ENCODE results near the gene SLX4IP. TPM values are rescaled to one million over a fixed set of nuclear protein-coding genes. Genes with fewer than 3 reads are reported as not detected.

Gene SLX4IP
- total RNA-seq, 4 donors from 2014 or later = 3.4 to 6.3 (median 3.9) TPM

DNA sequence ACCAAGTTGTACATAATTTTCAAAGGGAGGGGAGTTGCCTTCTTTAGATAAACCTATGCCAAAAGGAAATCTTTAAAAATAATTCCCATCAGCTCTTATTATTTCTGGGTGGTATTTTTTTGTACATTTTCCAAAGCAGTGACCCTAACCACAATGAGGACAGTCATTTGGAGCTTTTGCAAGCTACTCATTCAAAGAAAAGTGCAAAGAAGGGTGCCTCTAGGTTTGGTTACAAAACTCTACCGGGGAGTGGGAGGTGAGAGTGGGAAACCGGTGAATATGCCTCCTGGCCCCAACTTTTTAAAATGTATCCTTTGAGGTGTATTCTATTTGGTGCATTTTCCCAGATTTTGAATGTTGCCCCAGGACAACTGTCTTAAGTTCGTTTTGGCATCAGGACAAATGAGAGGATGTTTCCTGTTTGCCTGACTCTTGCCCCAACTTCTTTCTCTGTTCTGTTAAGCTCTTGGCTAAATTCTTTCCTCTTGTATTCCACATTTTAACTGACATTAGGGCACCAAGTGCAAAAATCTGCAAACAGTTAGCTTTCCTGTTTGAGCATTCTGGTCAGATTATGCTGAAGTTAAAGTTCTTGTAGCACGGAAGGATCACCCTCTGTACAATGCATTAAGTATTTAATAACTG, 78.9 kb downstream of the SLX4IP start:
- DNase-seq = no peak
- H3K4me1 ChIP-seq = peaks cover 14 to 47% (median 27%) of the 10 kb centered on the region in 3 donors
- intact Hi-C loops (cut with DNase I) = no loop called here
- H3K27me3 ChIP-seq = no peaks in the 10 kb centered on the region
- H3K9me3 ChIP-seq = no peaks in the 10 kb centered on the region
- H3K36me3 ChIP-seq = no peaks in the 10 kb centered on the region
- H3K4me3 ChIP-seq = no peak overlapping the region
- TF ChIP-seq, protein P1, sequence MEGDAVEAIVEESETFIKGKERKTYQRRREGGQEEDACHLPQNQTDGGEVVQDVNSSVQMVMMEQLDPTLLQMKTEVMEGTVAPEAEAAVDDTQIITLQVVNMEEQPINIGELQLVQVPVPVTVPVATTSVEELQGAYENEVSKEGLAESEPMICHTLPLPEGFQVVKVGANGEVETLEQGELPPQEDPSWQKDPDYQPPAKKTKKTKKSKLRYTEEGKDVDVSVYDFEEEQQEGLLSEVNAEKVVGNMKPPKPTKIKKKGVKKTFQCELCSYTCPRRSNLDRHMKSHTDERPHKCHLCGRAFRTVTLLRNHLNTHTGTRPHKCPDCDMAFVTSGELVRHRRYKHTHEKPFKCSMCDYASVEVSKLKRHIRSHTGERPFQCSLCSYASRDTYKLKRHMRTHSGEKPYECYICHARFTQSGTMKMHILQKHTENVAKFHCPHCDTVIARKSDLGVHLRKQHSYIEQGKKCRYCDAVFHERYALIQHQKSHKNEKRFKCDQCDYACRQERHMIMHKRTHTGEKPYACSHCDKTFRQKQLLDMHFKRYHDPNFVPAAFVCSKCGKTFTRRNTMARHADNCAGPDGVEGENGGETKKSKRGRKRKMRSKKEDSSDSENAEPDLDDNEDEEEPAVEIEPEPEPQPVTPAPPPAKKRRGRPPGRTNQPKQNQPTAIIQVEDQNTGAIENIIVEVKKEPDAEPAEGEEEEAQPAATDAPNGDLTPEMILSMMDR (IDR thresholded peaks at IDR 0.05) = no peak
- TF ChIP-seq POLR2A (IDR thresholded peaks at IDR 0.05) = no peak
- 13 to 23% methylated on average over 4 of the region's 4 CpGs for WGBS, 2 donors
- H3K27ac ChIP-seq = peak overlapping the region in 3 of 4 donors; percentile 5 to 27 (median 12)

DNA sequence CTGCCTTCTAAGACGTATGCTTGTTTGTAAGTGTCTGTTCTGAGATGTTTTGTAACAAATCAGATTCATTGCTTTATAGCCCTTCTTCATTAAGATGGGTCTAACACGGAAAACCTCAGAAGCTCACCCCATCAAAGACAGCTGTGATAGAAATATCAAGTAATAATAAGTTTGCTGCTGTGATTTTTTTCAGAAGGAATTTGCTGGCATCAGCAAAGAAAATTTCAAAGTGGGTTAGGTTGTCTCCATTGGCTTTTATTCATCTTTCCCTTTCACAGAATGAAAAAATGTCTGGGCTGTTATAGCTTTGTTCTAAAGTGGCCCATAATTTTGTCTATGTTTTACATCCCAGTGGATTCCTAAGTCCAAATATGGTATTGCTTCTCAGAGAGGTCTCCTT, 81.4 kb downstream of the SLX4IP start:
- Histone ChIP-seq H3K4me3 (no peak overlapping the region), H3K27me3 (no peaks in the 10 kb centered on the region), H3K9me3 (no peaks in the 10 kb centered on the region), H3K36me3 (no peaks in the 10 kb centered on the region), H3K4me1 (peaks cover 11 to 32% (median 19%) of the 10 kb centered on the region in 3 donors), H3K27ac (no peak overlapping the region)
- intact Hi-C loops (cut with DNase I) = no loop called here
- DNase-seq = no peak
- WGBS, 2 donors = 41 to 50% methylated on average over 2 of the region's 2 CpGs
- TF ChIP-seq, protein P1 (IDR thresholded peaks at IDR 0.05) = no peak
- no peak for TF ChIP-seq POLR2A (IDR thresholded peaks at IDR 0.05)

DNA sequence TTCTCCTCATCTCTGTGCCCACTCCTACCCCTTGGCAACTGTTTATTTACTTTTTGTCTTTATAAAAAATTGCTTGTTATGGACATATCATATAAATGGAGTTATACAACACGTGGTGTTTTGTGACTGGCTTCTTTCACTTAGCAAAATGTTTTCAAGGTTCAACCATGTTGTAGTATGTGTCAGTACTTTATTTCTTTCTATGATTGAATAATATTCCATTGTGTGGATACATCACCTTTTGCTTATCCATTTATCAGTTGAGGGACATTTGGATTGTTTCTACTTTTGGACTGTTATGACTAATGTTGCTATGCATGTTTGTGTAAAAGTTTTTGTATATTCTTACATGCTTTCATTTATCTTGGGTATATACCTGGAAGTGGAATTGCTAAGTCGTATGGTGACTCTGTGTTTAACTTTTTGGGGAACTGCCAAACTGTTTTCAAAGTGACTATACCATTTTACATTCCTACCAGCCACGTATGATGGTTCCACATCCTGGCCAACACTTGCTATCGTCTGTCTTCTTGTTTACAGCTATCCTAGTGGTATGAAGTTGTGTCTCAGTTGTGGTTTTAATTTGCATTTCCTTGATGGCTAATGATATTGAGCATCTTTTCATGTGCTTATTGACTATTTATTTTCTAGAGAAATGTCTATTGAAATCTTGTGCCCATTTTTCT, 84.4 kb downstream of the SLX4IP start:
- intact Hi-C loops (cut with DNase I) = no loop called here
- DNase-seq = no peak
- H3K36me3 ChIP-seq = no peaks in the 10 kb centered on the region
- TF ChIP-seq, protein P1 (IDR thresholded peaks at IDR 0.05) = no peak
- no peak for TF ChIP-seq POLR2A (IDR thresholded peaks at IDR 0.05)
- H3K4me1 ChIP-seq = peaks cover 19 to 37% (median 25%) of the 10 kb centered on the region in 3 donors
- H3K9me3 ChIP-seq = no peaks in the 10 kb centered on the region
- H3K27ac ChIP-seq = no peak overlapping the region
- no peak overlapping the region for H3K4me3 ChIP-seq
- WGBS, 2 donors = 49 to 53% methylated on average over 4 of the region's 4 CpGs
- H3K27me3 ChIP-seq = no peaks in the 10 kb centered on the region

DNA sequence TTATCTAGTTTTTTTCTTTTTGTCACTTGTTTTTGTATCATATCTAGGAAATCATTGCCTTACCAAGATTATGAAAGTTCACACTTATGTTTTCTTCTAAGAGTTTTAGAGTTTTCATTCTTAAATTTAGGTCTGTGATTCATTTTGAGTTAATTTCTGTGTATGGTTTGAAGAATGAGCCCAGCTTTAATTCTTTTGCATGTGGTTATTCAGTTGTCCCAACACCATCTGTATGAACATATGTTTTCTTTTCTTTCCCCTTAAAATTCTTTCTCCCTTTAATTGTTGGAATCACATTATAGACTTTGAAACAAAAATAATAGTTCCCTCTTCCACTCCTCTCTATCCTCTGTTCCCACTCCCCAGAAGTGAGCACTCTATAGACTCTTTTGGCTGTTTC, 85.4 kb downstream of the SLX4IP start:
- TF ChIP-seq POLR2A (IDR thresholded peaks at IDR 0.05) = no peak
- TF ChIP-seq, protein P1 (IDR thresholded peaks at IDR 0.05) = no peak
- Histone ChIP-seq H3K4me1 (peaks cover 19 to 41% (median 26%) of the 10 kb centered on the region in 3 donors), H3K27me3 (no peaks in the 10 kb centered on the region), H3K27ac (no peak overlapping the region), H3K4me3 (no peak overlapping the region), H3K9me3 (no peaks in the 10 kb centered on the region), H3K36me3 (no peaks in the 10 kb centered on the region)
- no peak for DNase-seq
- intact Hi-C loops (cut with DNase I) = no loop called here

DNA sequence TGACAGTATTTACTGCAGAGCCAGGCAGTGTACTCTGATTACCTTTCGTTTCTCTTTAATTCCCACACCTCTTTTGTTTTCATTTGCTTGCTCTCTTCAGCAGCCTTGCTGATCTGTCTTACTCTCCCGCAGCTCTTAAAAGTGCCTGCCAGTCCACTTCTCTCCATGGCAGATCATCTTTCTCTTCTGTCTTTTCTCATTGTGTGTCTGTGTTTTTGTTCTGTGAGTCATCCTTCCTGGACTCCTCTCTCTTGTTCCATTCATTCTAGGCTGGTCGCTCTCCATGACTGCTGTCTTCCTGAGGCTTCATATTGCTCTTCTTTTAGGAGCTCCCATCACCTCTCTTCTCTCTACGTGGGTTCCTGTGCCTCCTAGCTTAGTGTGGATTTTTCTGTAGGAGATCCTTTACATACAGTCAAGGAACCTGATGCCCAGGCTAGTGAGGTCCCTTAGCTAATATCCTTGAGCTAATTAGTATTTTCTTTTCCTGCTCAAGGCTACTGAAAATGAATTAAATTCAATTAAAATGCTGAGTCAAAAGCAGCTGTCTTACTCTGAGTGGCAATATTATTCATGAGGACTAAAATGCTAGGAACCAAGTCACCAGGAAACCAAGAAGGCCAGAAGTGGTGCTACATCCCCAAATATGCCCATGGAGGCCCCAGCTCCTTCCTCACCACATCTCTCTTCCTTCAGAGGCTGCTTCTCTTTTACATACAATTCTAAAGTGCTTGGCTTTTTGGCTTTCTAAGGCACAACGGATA, 86.1 kb downstream of the SLX4IP start:
- 30 to 48% methylated on average over 5 of the region's 5 CpGs for WGBS, 2 donors

More for the DNA sequence above, 86.1 kb downstream of the SLX4IP start:
- Histone ChIP-seq H3K4me1 (peaks cover 19 to 41% (median 26%) of the 10 kb centered on the region in 3 donors), H3K9me3 (no peaks in the 10 kb centered on the region), H3K4me3 (no peak overlapping the region), H3K27ac (peak overlapping the region in 3 of 4 donors; percentile 6 to 30 (median 16)), H3K36me3 (no peaks in the 10 kb centered on the region), H3K27me3 (no peaks in the 10 kb centered on the region)
- DNase-seq = no peak
- intact Hi-C loops (cut with DNase I) = no loop called here
- TF ChIP-seq, protein P1 (IDR thresholded peaks at IDR 0.05) = no peak

Data from esophagus squamous epithelium (tissue), 5 donors.